GM12873 (cell line): ENCODE measurements around the gene PLLP.

Experiments
- CTCF ChIP-seq: IDR thresholded peaks from 2 replicates; pipeline ENCODE4 v1.5.1; 2012; ENCODE audit warnings: low read depth, mild to moderate bottlenecking, moderate library complexity, low read length, control low read depth; ENCODE audit not compliant: insufficient read depth; ENCODE audit errors: missing control alignments

The PLLP gene

DNA sequence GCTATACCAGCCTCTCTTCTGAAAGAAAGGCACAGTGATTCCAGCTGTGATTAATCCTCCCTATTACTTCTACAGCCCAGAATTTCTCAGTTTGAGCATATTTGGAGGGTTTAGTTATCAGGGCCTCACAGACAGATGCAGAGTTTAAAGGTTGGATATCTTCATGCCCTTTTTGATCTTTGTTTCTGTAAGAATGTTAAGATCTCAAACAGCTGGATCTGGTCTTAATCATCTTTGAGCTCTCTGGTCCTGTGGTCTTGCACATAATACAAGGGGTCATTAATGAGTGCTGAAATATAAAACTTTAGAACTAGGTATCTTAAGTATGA is 48.5 kb downstream of the PLLP start:
- TF ChIP-seq CTCF, result no peak

GRCh38 chr16:57235128-57236021 is 49.1 kb downstream of the PLLP start:
- no peak for TF ChIP-seq CTCF

- no peak for TF ChIP-seq CTCF
Observed at GRCh38 chr16:57234707-57235092, 49.8 kb downstream of the PLLP start.

DNA sequence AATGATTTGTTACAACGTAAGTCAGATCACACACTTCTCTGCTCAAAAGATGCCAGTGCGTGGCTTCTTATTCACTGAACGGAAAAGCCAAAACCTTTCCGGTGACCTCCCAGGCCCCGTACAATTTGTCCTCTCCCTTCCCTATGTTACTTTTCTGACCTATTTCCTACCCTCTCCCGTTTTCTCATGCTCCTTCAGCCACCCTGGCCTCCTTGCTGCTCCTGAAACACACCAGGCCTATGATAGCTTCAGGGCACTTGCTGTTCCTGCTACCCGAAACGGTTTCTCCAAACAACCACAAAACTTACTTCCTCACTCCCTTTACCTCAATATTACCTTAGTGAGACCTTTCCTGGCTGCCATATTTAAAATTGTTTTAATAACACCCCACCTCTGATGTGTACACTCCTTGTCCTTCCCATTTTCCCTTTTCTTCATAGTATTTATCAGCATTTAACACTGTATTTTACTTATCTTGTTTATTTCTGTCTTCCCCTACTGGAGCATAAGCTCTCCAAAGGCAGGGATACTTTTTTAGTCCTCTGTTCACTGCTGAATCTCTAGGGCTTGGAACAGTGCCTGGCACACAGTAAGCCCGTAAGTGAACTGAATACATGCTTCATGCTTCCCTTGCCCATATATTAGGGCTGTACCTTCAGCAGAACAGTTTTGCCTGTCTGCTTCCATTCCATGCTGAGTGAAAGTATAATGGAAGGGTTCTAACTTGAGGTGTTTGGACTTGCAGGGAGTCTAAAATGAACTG is 50.3 kb downstream of the PLLP start:
- TF ChIP-seq CTCF, result no peak

GRCh38 chr16:57231821-57232350 is 52.6 kb downstream of the PLLP start:
- TF ChIP-seq CTCF, result no peak

GRCh38 chr16:57229079-57229478 is 55.4 kb downstream of the PLLP start:
- TF ChIP-seq CTCF, result no peak

DNA sequence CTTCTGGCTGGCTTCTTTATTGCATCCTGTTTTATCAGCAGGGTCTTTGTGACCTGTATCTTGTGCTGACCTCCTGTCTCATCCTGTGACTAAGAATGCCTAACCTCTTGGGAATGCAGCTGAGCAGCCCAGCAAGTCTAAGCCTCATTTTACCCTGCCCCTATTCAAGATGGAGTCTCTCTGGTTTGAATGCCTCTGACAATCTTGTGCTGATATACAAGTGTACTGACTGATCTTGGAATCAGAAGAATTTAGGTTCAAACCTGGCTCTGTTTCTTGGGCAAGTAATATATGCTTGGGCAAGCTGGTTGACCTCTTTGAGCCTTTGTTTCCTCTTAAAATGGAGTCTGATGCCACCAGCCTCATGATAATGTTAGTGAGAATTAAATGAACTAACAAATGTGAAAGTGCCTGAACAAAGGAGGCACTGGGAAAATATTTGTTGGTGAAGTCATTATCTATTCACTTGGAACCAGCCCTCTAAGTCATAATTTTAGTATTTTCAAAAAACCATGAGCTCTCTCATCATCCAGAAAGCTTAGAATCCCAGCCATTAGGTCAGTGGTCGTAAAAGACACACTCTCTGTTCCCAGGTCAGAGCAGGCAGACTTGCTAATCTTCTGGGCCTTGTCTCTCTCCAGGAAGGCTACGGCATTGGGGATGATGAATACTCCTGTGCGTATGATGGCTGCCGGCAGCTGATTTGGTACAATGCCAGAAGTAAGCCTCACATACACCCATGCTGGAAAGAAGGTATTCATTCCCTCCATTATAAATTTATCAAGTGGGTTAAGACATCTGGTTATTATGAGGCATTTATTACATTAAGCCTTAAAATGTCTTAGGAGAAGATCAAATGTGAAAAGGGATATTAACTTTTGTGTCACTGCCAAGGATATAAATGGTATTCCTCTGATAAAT is 57.5 kb downstream of the PLLP start:
- TF ChIP-seq CTCF, result no peak
